K562 treated with DMSO at 1 percent for 4 hours (cell line): ENCODE data around the gene NFATC3. TPM values are rescaled to one million over a fixed set of nuclear protein-coding genes. Genes with fewer than 3 reads are reported as not detected.

Experiments used
- total RNA-seq: library from RNA; unstranded; fragments of 300-600 nt; gene quantifications from 2 replicates; pipeline ENCODE4 v1.2.3, GENCODE V29; 2022; ENCODE audit not compliant: insufficient read depth

NFATC3 gene
- 24.7 and 30.6 TPM in 2 replicates for total RNA-seq

DNA sequence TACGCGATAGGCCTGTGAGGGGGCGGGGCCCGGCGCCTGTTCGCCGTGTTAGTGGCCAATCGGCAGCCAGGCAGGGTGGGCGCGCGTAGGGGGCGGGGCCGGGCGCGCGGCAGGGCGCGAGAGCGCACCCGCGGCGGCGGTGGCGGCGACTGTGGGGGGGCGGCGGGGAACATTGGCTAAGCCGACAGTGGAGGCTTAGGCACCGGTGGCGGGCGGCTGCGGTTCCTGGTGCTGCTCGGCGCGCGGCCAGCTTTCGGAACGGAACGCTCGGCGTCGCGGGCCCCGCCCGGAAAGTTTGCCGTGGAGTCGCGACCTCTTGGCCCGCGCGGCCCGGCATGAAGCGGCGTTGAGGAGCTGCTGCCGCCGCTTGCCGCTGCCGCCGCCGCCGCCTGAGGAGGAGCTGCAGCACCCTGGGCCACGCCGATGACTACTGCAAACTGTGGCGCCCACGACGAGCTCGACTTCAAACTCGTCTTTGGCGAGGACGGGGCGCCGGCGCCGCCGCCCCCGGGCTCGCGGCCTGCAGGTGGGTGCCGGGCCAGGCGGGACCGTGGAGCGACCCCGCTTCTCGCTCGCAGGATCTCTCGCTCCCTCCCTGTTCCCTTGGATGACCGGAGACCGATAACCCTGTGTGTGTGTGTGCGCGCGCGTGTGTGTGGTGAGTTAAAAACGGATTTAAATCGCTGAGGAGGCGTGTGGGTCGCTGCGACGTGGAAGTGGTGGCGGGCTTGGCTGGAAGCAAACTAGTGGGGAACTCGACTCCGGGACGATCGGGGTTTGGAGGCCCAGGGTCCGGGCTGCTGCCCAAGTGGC is at the start of gene NFATC3:
NFATC3 (plus strand) TSS at position 112 of the 813 bp plus-strand sequence; CDS start at position 424, 312 bp downstream.

DNA sequence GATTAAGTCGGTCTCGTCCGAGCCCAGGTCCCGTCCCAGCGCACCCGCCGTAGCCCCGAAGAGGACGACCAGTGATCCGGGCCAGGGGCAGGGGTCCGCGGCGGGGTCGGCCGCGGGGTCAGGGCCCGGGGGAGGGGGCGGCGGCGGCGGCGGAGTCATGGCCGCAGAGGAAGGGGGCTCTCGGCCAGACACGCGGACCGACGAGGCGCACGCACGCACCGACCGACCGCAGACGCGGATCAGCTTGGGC is 150.6 kb downstream of the NFATC3 start, which contains the start of gene ESRP2:
ESRP2 (minus strand) TSS at position 241 of the 250 bp plus-strand sequence; CDS start at position 159, 82 bp downstream.

DNA sequence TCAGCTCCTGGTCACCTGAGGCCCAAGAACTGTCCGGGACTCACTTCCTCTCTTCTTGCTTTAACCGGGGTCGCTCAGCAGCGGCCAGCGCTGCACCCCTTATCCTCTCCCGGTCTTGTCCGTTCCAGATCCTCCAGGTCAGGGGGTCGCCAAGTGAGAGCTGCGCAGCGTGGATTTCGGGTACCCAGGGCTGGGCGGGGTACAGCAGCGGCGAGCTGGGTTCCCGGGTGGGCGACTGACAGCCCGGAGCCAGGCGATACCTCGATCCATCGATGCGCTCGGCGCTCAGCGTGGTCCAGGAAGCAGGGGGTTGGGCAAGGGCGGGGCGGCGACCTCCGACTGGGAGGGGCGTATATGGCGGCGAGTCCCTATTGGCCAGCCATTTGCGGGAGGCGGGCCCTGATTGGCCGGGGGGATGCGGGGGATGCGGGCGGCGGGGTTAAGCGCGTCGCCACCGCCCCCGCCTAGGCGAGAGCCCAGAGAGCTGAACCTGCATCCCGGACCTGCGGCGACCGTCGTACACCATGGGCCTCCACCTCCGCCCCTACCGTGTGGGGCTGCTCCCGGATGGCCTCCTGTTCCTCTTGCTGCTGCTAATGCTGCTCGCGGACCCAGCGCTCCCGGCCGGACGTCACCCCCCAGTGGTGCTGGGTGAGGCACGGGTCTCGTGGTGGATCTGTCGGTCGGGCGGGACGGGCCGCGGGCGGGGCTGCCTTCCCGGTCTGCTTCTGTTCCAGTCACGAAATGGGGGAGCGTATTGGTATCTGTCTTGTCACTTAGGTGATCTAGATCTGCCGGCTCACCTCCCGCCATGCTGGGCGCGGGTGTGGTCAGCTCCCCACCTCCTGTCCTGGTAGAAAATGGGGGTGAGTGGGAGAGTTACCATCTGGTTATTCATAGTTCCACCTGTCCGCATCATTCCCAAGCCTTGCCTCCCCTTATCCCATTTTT is 160.0 kb downstream of the NFATC3 start, which contains the start of gene PLA2G15:
PLA2G15 (plus strand) TSS at position 471 of the 951 bp plus-strand sequence; CDS start at position 525, 54 bp downstream.

DNA sequence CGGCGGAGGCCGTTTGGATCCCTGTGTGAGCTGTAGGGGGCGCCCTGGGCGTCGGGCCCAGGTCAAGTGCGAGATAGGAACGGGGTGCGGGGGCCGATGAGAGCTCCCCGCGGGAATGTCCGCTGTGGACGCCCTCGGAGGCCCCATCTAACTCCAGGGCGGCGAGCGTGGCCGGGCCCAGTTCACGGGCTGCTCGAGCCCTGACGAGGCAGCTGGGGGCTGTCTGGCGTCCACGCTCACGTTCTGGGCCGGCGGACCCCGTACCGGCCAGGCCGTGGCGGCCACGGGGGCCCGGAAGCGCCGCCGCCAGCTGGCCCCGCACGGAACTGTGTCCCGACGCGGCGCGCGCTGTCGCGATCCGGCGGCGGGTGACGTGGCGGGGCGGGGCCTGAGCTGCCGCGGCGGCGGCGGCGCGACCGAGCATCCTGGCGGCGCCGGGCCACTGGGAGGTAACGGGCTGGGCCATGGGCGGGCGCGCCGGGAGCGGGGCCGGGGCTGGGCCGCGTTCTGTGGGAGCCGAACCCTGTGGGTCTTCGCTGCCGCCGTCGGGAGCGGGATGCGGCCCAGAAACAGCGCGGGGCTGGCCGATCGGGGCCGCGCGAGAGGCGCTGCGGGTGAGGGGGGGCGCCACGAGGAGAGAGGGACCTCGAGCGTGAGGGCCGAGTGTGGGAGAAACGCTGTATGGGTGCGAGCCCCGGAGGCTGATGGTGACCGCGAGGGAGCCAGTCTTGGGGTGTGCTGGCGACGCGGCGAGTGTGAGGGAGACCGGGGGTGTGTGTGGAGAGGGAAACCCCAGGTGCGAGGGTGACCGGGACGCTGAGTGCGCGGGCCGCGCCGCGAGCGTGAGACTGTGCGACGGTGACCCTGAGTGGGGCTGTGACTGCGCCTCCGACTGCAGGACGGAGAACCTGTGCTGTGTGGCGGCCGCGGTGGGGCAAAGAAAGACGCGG is 179.2 kb downstream of the NFATC3 start, which contains the start of gene SLC7A6:
SLC7A6 (plus strand) TSS at position 399 of the 950 bp plus-strand sequence. CDS start 10,201 bp downstream, outside the sequence.

Other genes starting within 250 kb of the NFATC3 start
- gene THAP11, start 243.1 kb upstream of the NFATC3 start, total RNA-seq = 30.6 and 38.0 TPM in 2 replicates
- 55.8 and 76.4 TPM in 2 replicates for gene NUTF2, start 238.4 kb upstream of the NFATC3 start, total RNA-seq
- 48.7 and 59.8 TPM in 2 replicates for gene CENPT, start 237.7 kb upstream of the NFATC3 start, total RNA-seq
- gene EDC4, start 212.3 kb upstream of the NFATC3 start, total RNA-seq = 65.6 and 82.6 TPM in 2 replicates
- 2.7 and 3.7 TPM in 2 replicates for gene NRN1L, start 200.5 kb upstream of the NFATC3 start, total RNA-seq
- 26.3 and 27.7 TPM in 2 replicates for gene PSKH1, start 192.1 kb upstream of the NFATC3 start, total RNA-seq
- gene CTRL, start 153.5 kb upstream of the NFATC3 start, total RNA-seq = 1.2 and 2.2 TPM in 2 replicates
- gene PSMB10, start 148.5 kb upstream of the NFATC3 start, total RNA-seq = 72.6 and 86.4 TPM in 2 replicates
- 4.0 and 9.4 TPM in 2 replicates for gene LCAT, start 141.2 kb upstream of the NFATC3 start, total RNA-seq
- 12.2 and 12.7 TPM in 2 replicates for gene SLC12A4, start 116.7 kb upstream of the NFATC3 start, total RNA-seq
- not detected in 2 replicates for gene DPEP3, start 104.9 kb upstream of the NFATC3 start, total RNA-seq
- gene DPEP2, start 85.9 kb upstream of the NFATC3 start, total RNA-seq = 1.9 and 3.3 TPM in 2 replicates
- gene DPEP2NB, start 69.5 kb upstream of the NFATC3 start, total RNA-seq = not detected in 2 replicates
- gene DDX28, start 62.1 kb upstream of the NFATC3 start, total RNA-seq = 7.1 and 7.7 TPM in 2 replicates
- 8.7 and 10.7 TPM in 2 replicates for gene DUS2, start 62.1 kb upstream of the NFATC3 start, total RNA-seq
- gene ESRP2, start 150.8 kb downstream of the NFATC3 start, total RNA-seq = not detected in 2 replicates
- gene PLA2G15, start 160.0 kb downstream of the NFATC3 start, total RNA-seq = 25.0 and 27.8 TPM in 2 replicates
- 16.5 and 27.2 TPM in 2 replicates for gene SLC7A6, start 179.2 kb downstream of the NFATC3 start, total RNA-seq
- 13.1 and 13.8 TPM in 2 replicates for gene SLC7A6OS, start 225.6 kb downstream of the NFATC3 start, total RNA-seq
- gene PRMT7, start 225.6 kb downstream of the NFATC3 start, total RNA-seq = 38.5 and 50.4 TPM in 2 replicates